GM12878 (cell line): Measurements from ENCODE around the gene SSU72.

Experiments
- POLR2AphosphoS5 ChIP-seq: IDR thresholded peaks from 2 replicates; pipeline ENCODE4 v1.6.1; 2011; ENCODE audit warnings: mild to moderate bottlenecking, low read length, inconsistent platforms
- TAF1 ChIP-seq: IDR thresholded peaks from 2 replicates; pipeline ENCODE4 v1.6.1; 2011; ENCODE audit warnings: mild to moderate bottlenecking, low read depth, low read length, borderline replicate concordance

- TF ChIP-seq TAF1 (no peak), POLR2AphosphoS5 (no peak)
Measured at GRCh38 chr1:1558591-1558990, 16.1 kb downstream of the SSU72 start.
